AG20443 (cell line): ENCODE data around the gene RPL12.
A peak's percentile ranks its signal among the peaks of the same experiment; 100 is the strongest.

Experiments
- DNase-seq: peaks from one replicate; pipeline ENCODE4 v3.0.0; 2012; ENCODE audit warnings: low spot score, mixed read lengths

RPL12 gene

GRCh38 chr9:127438394-127438793 is 12.8 kb downstream of the RPL12 start:
- DNase-seq: no peak

- no peak for DNase-seq
Measured at GRCh38 chr9:127437497-127438264, 13.5 kb downstream of the RPL12 start.

- DNase-seq: no peak
Measured at GRCh38 chr9:127430415-127430814, 20.8 kb downstream of the RPL12 start.

GRCh38 chr9:127428348-127428747 is 22.9 kb downstream of the RPL12 start:
- DNase-seq: no peak

GRCh38 chr9:127426756-127427155 is 24.4 kb downstream of the RPL12 start:
- no peak for DNase-seq

GRCh38 chr9:127424676-127424999 is 26.6 kb downstream of the RPL12 start:
- DNase-seq: no peak

GRCh38 chr9:127423934-127424675 is 27.1 kb downstream of the RPL12 start, which contains the start of gene ZNF79:
Gene ZNF79, plus strand, starts transcription at chr9:127424382. Its CDS starts 406 bp downstream, at chr9:127424788.
- DNase-seq: peak; percentile 99

GRCh38 chr9:127423476-127423933 is 27.7 kb downstream of the RPL12 start:
- DNase-seq: peak; percentile 23

- no peak for DNase-seq
Measured at GRCh38 chr9:127422787-127423186, 28.4 kb downstream of the RPL12 start.

- DNase-seq: no peak
Measured at GRCh38 chr9:127422133-127422782, 28.9 kb downstream of the RPL12 start.

GRCh38 chr9:127421057-127421456 is 30.1 kb downstream of the RPL12 start:
- no peak for DNase-seq

- DNase-seq: no peak
Measured at GRCh38 chr9:127419348-127419747, 31.9 kb downstream of the RPL12 start.

GRCh38 chr9:127418037-127418471 is 33.2 kb downstream of the RPL12 start:
- no peak for DNase-seq

GRCh38 chr9:127417131-127418036 is 33.8 kb downstream of the RPL12 start:
- DNase-seq: peak; percentile 35

- no peak for DNase-seq
Measured at GRCh38 chr9:127415657-127416056, 35.5 kb downstream of the RPL12 start.

- DNase-seq: no peak
Measured at GRCh38 chr9:127415141-127415540, 36.1 kb downstream of the RPL12 start.

- DNase-seq: no peak
Measured at GRCh38 chr9:127411122-127411521, 40.1 kb downstream of the RPL12 start.

- DNase-seq: no peak
Measured at GRCh38 chr9:127407492-127407843, 43.7 kb downstream of the RPL12 start.

- no peak for DNase-seq
Measured at GRCh38 chr9:127406799-127407491, 44.3 kb downstream of the RPL12 start.

GRCh38 chr9:127405344-127406125 is 45.7 kb downstream of the RPL12 start:
- DNase-seq: no peak
